ENCODE data around the gene PREX1. TPM values are rescaled to one million over a fixed set of nuclear protein-coding genes. Genes with fewer than 3 reads are reported as not detected.
"Not testable (repeated sequence)": the region's sequence is repeated elsewhere in the genome, so short reads cannot be mapped to it uniquely, and the experiment has no call there.

The PREX1 gene, protein sequence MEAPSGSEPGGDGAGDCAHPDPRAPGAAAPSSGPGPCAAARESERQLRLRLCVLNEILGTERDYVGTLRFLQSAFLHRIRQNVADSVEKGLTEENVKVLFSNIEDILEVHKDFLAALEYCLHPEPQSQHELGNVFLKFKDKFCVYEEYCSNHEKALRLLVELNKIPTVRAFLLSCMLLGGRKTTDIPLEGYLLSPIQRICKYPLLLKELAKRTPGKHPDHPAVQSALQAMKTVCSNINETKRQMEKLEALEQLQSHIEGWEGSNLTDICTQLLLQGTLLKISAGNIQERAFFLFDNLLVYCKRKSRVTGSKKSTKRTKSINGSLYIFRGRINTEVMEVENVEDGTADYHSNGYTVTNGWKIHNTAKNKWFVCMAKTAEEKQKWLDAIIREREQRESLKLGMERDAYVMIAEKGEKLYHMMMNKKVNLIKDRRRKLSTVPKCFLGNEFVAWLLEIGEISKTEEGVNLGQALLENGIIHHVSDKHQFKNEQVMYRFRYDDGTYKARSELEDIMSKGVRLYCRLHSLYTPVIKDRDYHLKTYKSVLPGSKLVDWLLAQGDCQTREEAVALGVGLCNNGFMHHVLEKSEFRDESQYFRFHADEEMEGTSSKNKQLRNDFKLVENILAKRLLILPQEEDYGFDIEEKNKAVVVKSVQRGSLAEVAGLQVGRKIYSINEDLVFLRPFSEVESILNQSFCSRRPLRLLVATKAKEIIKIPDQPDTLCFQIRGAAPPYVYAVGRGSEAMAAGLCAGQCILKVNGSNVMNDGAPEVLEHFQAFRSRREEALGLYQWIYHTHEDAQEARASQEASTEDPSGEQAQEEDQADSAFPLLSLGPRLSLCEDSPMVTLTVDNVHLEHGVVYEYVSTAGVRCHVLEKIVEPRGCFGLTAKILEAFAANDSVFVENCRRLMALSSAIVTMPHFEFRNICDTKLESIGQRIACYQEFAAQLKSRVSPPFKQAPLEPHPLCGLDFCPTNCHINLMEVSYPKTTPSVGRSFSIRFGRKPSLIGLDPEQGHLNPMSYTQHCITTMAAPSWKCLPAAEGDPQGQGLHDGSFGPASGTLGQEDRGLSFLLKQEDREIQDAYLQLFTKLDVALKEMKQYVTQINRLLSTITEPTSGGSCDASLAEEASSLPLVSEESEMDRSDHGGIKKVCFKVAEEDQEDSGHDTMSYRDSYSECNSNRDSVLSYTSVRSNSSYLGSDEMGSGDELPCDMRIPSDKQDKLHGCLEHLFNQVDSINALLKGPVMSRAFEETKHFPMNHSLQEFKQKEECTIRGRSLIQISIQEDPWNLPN (N-terminal part only)
- total RNA-seq: 17.3 TPM
- 10 to 100 TPM; 16.7 to 32.5 (median 23.2) TPM for polyA plus RNA-seq (ENCODE audit: insufficient read depth in 1 of 8, insufficient read length in 8 of 8, low replicate concordance in 1 of 8)
- long read RNA-seq, donor 1: 0 reads
- long read RNA-seq, donor 2: 0 reads
- long read RNA-seq, donor 3, full-length matches to known transcripts: 2 of 2 reads
- long read RNA-seq, donor 3, partial matches to known transcripts: 0 of 2 reads
- long read RNA-seq, donor 3, other reads (novel, unspliced or antisense): 0 of 2 reads
- long read RNA-seq, donor 4: 0 reads
- long read RNA-seq, donor 5: 0 reads
- long read RNA-seq, donor 6, partial matches to known transcripts: 0 of 1 reads
- long read RNA-seq, donor 6, other reads (novel, unspliced or antisense): 0 of 1 reads
- long read RNA-seq, donor 7: 0 reads
- long read RNA-seq, donor 8, partial matches to known transcripts: 0 of 1 reads
- long read RNA-seq, donor 8, other reads (novel, unspliced or antisense): 0 of 1 reads
- long read RNA-seq, donor 9: 0 reads
- long read RNA-seq, donor 10, full-length matches to known transcripts: 3 of 3 reads
- long read RNA-seq, donor 10, partial matches to known transcripts: 0 of 3 reads
- long read RNA-seq, donor 10, other reads (novel, unspliced or antisense): 0 of 3 reads
- long read RNA-seq, donor 11, full-length matches to known transcripts: 1 of 6 reads
- long read RNA-seq, donor 11, partial matches to known transcripts: 5 of 6 reads
- long read RNA-seq, donor 11, other reads (novel, unspliced or antisense): 0 of 6 reads

DNA sequence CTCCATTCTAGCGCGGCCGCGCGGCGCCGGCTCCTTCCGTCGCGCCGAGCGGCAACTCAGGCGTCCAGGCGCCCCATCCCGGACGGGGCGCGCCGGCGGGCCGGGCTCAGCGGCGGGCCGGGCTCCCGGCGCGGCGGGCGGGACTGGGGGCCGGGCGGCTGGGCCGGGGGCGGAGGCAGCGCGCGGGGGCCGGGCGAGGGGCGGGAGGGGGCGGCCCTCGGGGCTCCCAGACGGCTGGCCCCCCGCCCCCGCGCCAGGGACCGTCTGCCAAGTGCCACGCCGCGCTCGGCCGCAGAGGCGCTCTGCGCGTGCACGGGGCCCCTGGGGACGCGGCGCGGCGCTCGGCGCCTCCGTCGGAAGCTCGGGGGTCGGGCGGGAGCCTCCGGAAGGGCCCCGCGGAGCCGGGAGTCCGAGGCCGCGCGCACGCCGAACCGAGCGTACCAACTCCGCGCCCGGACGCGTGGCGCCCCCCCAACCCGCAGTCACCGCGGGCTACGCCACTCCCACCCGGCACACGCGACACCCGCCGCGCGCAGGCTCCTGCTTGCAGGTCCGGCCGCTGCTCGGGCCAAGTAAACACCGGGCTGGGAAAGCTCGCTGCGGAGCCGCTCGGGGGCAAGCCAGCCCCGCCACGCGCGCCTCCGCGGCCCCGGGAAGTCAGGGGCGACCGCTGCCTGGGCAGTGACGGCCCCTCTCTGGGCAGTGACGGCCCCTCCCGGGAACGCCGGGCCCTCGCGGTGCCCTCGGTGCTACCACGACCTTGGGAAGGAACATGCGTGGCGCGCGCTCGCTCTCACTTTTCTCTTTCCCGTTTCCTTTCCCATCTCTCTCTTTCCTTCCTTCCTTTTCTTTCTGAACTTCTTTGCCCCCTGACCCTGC lies at the start of gene PREX1:
Gene PREX1, minus strand, starts transcription at position 145 of the 879 bp plus-strand sequence. Its CDS starts 139 bp downstream, at position 6.
- H3K4me3 ChIP-seq (ENCODE audit: low read length): peak within 1 kb of the TSS; percentile 80
- no peaks in the 10 kb centered on the region for H3K36me3 ChIP-seq (ENCODE audit: control insufficient read depth, insufficient read depth, low read length)
- peak; percentile 93 for DNase-seq
- WGBS (ENCODE audit: insufficient coverage): under 1% methylated on average over 118 of the region's 128 CpGs
- H3K27me3 ChIP-seq (ENCODE audit: control insufficient read depth, insufficient read depth, low read length): peaks cover 4% of the 10 kb centered on the region
- H3K9me3 ChIP-seq (replicated peaks; ENCODE audit: control insufficient read depth, low read depth, low read length): no peaks in the 10 kb centered on the region
- peak within 1 kb of the TSS; percentile 23 for H3K27ac ChIP-seq (ENCODE audit: low read length)
- H3K4me1 ChIP-seq (ENCODE audit: control insufficient read depth, insufficient read depth, low read length): peaks cover 47% of the 10 kb centered on the region

DNA sequence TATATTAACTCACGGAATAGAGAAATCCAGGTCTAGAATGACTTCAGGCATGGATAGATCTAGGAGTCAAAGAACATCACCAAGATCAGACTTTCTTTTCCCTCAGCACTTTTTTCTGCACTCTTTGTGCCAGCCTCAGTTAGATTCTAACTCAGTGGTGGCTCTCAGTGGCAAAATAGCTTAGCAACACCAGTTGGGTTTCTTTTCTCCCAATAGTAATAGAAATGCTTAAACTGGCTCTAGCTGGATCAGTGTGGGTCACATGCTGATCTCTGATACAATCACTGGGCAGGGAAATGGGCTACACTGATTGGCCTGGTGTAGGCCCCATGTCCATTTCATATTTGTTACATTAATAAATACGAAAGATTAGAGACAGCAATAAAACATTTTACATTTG lies 49.5 kb upstream of the PREX1 start:
- DNase-seq: peak; percentile 41
- Histone ChIP-seq H3K27ac (ENCODE audit: low read length) (no peak overlapping the region), H3K9me3 (replicated peaks; ENCODE audit: control insufficient read depth, low read depth, low read length) (no peaks in the 10 kb centered on the region), H3K27me3 (ENCODE audit: control insufficient read depth, insufficient read depth, low read length) (no peaks in the 10 kb centered on the region), H3K4me1 (ENCODE audit: control insufficient read depth, insufficient read depth, low read length) (peaks cover 5% of the 10 kb centered on the region), H3K36me3 (ENCODE audit: control insufficient read depth, insufficient read depth, low read length) (no peaks in the 10 kb centered on the region), H3K4me3 (ENCODE audit: low read length) (no peak overlapping the region)
- WGBS (ENCODE audit: insufficient coverage): no CpG with 5 or more reads among the region's 2 CpGs

DNA sequence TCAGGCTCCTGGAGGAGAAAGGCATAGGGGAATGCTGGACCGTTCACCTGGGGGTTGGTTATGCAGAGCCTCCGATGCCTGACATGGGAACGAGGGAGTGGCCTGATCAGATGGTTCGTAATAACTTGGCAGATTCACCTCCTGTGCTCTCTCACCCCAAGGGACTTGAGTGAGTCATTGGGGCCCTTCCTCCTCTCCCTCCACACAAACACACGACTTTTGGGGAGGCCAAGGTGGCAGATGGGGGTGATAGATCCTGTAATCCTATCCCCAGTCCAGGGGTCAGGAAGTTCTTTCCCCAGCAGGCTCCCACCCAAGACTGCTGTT lies 48.1 kb upstream of the PREX1 start:
- Histone ChIP-seq H3K4me1 (ENCODE audit: control insufficient read depth, insufficient read depth, low read length) (peaks cover 5% of the 10 kb centered on the region), H3K36me3 (ENCODE audit: control insufficient read depth, insufficient read depth, low read length) (no peaks in the 10 kb centered on the region), H3K27me3 (ENCODE audit: control insufficient read depth, insufficient read depth, low read length) (no peaks in the 10 kb centered on the region), H3K27ac (ENCODE audit: low read length) (no peak overlapping the region), H3K9me3 (replicated peaks; ENCODE audit: control insufficient read depth, low read depth, low read length) (no peaks in the 10 kb centered on the region), H3K4me3 (ENCODE audit: low read length) (no peak overlapping the region)
- no CpG with 5 or more reads among the region's 5 CpGs for WGBS (ENCODE audit: insufficient coverage)
- DNase-seq: no peak

DNA sequence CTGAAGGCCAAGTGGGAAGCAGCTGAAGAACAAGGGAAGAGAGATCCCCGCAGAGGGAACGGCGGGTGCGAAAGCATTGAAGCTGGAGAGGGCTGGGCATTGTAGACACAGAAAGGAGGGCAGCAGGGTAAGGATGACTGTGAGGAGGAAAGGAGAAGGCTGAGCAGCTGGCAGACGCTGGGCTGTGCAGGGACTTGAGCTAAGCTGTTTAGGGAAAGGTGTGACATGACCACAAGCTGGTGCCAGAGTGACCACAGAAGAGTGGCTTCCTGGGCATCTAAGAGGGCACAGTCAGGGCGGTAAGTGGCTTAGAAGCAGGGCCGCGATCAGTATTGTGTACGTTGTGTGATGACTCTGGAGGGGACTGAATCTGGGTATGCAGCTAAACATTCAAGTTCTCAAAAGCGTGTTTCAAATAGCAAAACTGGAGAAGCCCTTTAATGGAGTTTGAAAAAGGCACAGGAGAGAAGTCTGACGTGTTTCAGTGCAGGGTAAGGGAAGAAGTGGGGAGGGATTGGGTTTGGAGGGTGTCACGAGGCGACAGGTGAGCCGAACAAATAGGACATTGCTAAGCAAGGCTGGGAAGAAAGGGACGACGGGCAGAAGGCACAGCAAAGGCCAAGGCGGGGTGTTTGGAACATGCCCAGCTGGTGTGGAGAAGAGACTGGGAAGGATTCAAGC lies 47.6 kb upstream of the PREX1 start:
- H3K4me1 ChIP-seq (ENCODE audit: control insufficient read depth, insufficient read depth, low read length): peaks cover 5% of the 10 kb centered on the region

DNA sequence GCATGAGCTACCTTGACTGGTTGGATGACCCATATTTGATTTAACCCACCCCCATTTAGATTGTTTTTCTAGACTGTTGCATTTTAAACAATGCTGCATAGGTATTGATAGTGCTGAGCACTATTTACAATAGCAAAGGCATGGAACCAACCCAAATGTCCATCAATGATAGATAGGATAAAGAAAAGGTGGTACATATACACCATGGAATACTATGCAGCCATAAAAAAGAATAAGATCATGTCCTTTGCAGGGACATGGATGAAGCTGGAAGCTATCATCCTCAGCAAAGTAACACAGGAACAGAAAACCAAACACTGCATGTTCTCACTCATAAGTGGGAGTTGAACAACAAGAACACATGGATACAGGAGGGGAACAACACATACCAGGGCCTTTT lies 41.6 kb upstream of the PREX1 start:
- not testable (repeated sequence) for H3K27me3 ChIP-seq (ENCODE audit: control insufficient read depth, insufficient read depth, low read length); H3K4me1 ChIP-seq (ENCODE audit: control insufficient read depth, insufficient read depth, low read length); H3K9me3 ChIP-seq (replicated peaks; ENCODE audit: control insufficient read depth, low read depth, low read length); H3K4me3 ChIP-seq (ENCODE audit: low read length); H3K27ac ChIP-seq (ENCODE audit: low read length); H3K36me3 ChIP-seq (ENCODE audit: control insufficient read depth, insufficient read depth, low read length); DNase-seq

More for the DNA sequence above, 47.6 kb upstream of the PREX1 start:
- DNase-seq: no peak
- no peaks in the 10 kb centered on the region for H3K9me3 ChIP-seq (replicated peaks; ENCODE audit: control insufficient read depth, low read depth, low read length)
- H3K4me3 ChIP-seq (ENCODE audit: low read length): no peak overlapping the region
- no peaks in the 10 kb centered on the region for H3K27me3 ChIP-seq (ENCODE audit: control insufficient read depth, insufficient read depth, low read length)
- WGBS (ENCODE audit: insufficient coverage): 72% methylated on average over 17 of the region's 17 CpGs
- no peaks in the 10 kb centered on the region for H3K36me3 ChIP-seq (ENCODE audit: control insufficient read depth, insufficient read depth, low read length)
- H3K27ac ChIP-seq (ENCODE audit: low read length): no peak overlapping the region

DNA sequence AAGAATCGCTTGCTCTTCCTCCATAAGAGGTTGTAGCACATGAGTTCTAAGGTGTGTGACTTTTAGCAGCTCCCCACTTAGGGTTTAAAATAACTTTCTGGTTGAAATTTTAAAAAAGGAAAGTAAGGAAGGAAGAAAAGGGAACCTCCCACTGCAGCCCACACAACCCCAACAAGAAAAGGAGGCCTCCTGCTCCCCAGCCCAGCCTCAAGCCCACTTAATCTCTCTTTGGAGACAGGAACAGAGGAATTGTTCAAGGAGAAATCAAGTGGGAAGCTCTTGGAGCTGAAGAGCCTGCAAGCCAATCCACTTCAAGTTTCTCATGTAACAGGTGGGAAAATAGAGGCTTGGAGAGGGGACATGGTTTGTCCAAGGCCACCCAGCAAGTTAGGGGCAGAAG lies 39.1 kb upstream of the PREX1 start:
- H3K36me3 ChIP-seq (ENCODE audit: control insufficient read depth, insufficient read depth, low read length): no peaks in the 10 kb centered on the region
- no peak for DNase-seq
- H3K9me3 ChIP-seq (replicated peaks; ENCODE audit: control insufficient read depth, low read depth, low read length): no peaks in the 10 kb centered on the region
- no CpG with 5 or more reads among the region's 1 CpG for WGBS (ENCODE audit: insufficient coverage)
- no peak overlapping the region for H3K27ac ChIP-seq (ENCODE audit: low read length)
- H3K4me3 ChIP-seq (ENCODE audit: low read length): no peak overlapping the region
- H3K27me3 ChIP-seq (ENCODE audit: control insufficient read depth, insufficient read depth, low read length): peaks cover 4% of the 10 kb centered on the region
- H3K4me1 ChIP-seq (ENCODE audit: control insufficient read depth, insufficient read depth, low read length): no peaks in the 10 kb centered on the region

DNA sequence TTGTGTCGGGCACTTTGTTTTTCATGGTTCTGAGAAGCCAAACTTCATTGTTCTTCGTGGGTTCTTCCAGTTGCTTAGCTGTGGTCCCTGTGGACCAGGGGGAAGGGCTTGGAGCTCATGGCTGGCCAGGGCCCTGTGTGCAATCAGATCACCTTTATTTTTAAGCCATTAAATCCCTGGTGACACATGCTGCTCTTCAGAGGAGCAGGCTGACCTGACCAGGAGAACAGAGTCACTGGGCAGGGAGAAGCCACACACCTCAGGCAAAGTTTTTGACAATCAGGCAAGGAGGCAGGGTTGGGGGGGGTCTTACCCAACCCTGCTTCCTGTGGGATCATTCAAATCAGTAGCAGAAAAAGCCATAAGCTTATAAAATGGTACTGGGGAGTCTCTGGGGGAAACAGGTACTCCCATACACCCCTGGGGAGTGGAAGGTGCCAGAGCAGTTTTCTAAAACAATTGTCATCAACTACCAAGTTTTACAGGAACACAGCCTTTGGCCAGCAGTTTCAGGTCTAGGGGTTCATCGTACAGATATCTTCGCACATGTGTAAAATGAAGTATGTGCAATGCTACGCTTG lies 37.0 kb upstream of the PREX1 start:
- H3K36me3 ChIP-seq (ENCODE audit: control insufficient read depth, insufficient read depth, low read length): no peaks in the 10 kb centered on the region
- no peaks in the 10 kb centered on the region for H3K4me1 ChIP-seq (ENCODE audit: control insufficient read depth, insufficient read depth, low read length)
- 69% methylated on average over 3 of the region's 5 CpGs for WGBS (ENCODE audit: insufficient coverage)
- H3K9me3 ChIP-seq (replicated peaks; ENCODE audit: control insufficient read depth, low read depth, low read length): no peaks in the 10 kb centered on the region
- peaks cover 4% of the 10 kb centered on the region for H3K27me3 ChIP-seq (ENCODE audit: control insufficient read depth, insufficient read depth, low read length)
- H3K4me3 ChIP-seq (ENCODE audit: low read length): no peak overlapping the region
- no peak for DNase-seq
- H3K27ac ChIP-seq (ENCODE audit: low read length): no peak overlapping the region

DNA sequence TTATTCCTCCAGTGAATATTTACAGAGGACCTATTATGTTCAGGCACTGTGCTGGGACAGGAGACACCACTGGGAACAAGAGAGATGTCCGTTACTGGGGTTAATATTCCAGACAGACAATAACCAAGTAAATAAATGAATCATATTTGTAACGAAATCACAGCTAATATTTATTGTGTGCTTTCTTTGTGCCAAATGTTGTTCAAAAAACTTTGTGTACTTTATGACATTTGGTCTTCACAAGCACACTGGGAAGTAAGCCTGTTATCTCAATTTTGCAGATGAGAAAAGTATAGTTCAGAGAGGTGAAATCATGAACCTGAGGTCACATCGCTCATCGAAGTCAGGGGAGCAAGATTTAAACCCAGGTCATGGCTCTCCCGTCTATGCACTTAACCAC lies 36.5 kb upstream of the PREX1 start:
- Histone ChIP-seq H3K4me1 (ENCODE audit: control insufficient read depth, insufficient read depth, low read length) (no peaks in the 10 kb centered on the region), H3K27me3 (ENCODE audit: control insufficient read depth, insufficient read depth, low read length) (peaks cover 4% of the 10 kb centered on the region), H3K9me3 (replicated peaks; ENCODE audit: control insufficient read depth, low read depth, low read length) (no peaks in the 10 kb centered on the region), H3K27ac (ENCODE audit: low read length) (no peak overlapping the region), H3K4me3 (ENCODE audit: low read length) (no peak overlapping the region), H3K36me3 (ENCODE audit: control insufficient read depth, insufficient read depth, low read length) (no peaks in the 10 kb centered on the region)
- no peak for DNase-seq
- 58% methylated on average over 2 of the region's 5 CpGs for WGBS (ENCODE audit: insufficient coverage)
